HEK293T (cell line): ENCODE measurements around the gene GPR75.
"Not testable (repeated sequence)": the region's sequence is repeated elsewhere in the genome, so short reads cannot be mapped to it uniquely, and the experiment has no call there.

Experiments used
- CTCF ChIA-PET: fragments of 350-600 bp; formaldehyde crosslinking; extraction: SDS; loops from one replicate; lab custom pipeline; 2021; ENCODE audit warnings: antibody characterized with exemption, inconsistent platforms; lab: Yijun Ruan, JAX
- POLR2A ChIA-PET: fragments of 350-600 bp; formaldehyde crosslinking; extraction: SDS; loops from one replicate; lab custom pipeline; 2020; ENCODE audit warnings: antibody characterized with exemption, inconsistent platforms; lab: Yijun Ruan, JAX
- DNase-seq: peaks from one replicate; pipeline ENCODE4 v3.0.0; 2012; ENCODE audit warnings: mixed read lengths; ENCODE audit errors: extremely low spot score
- ARNT ChIP-seq: fragments of 450-650 bp; IDR thresholded peaks from 2 replicates; pipeline ENCODE4 v1.6.1; 2017; ENCODE audit warnings: mild to moderate bottlenecking
- BHLHE40 ChIP-seq: fragments of 450-650 bp; IDR thresholded peaks from 2 replicates; pipeline ENCODE4 v1.6.1; 2016; ENCODE audit warnings: mild to moderate bottlenecking, moderate library complexity, borderline replicate concordance
- CTBP1 ChIP-seq: fragments of 450-650 bp; IDR thresholded peaks from 2 replicates; pipeline ENCODE4 v1.6.1; 2016; ENCODE audit warnings: borderline replicate concordance
- ELF4 ChIP-seq: fragments of 450-650 bp; IDR thresholded peaks from 2 replicates; pipeline ENCODE4 v1.6.1; 2017; ENCODE audit warnings: antibody characterized with exemption
- FOXA1 ChIP-seq: fragments of 450-650 bp; IDR thresholded peaks from 2 replicates; pipeline ENCODE4 v1.6.1; 2016; ENCODE audit warnings: mild to moderate bottlenecking
- FOXK2 ChIP-seq: fragments of 450-650 bp; IDR thresholded peaks from 2 replicates; pipeline ENCODE4 v1.6.1; 2016; ENCODE audit warnings: mild to moderate bottlenecking
- FOXM1 ChIP-seq: fragments of 450-650 bp; IDR thresholded peaks from 2 replicates; pipeline ENCODE4 v1.6.1; 2017; ENCODE audit warnings: mild to moderate bottlenecking, borderline replicate concordance
- HDGF ChIP-seq: fragments of 450-650 bp; IDR thresholded peaks from 2 replicates; pipeline ENCODE4 v1.6.1; 2017; ENCODE audit warnings: antibody characterized with exemption, borderline replicate concordance
- L3MBTL2 ChIP-seq: fragments of 450-650 bp; conservative IDR thresholded peaks from 2 replicates; pipeline ENCODE4 v1.6.1; 2016; ENCODE audit warnings: mild to moderate bottlenecking
- LEF1 ChIP-seq: fragments of 450-650 bp; IDR thresholded peaks from 2 replicates; pipeline ENCODE4 v1.6.1; 2017; ENCODE audit warnings: mild to moderate bottlenecking, borderline replicate concordance
- NFRKB ChIP-seq: fragments of 450-650 bp; IDR thresholded peaks from 2 replicates; pipeline ENCODE4 v1.6.1; 2016; ENCODE audit warnings: mild to moderate bottlenecking, moderate library complexity
- PKNOX1 ChIP-seq: fragments of 450-650 bp; IDR thresholded peaks from 2 replicates; pipeline ENCODE4 v1.6.1; 2016
- SP1 ChIP-seq: fragments of 450-650 bp; IDR thresholded peaks from 2 replicates; pipeline ENCODE4 v1.6.1; 2017
- SUZ12 ChIP-seq: fragments of 450-650 bp; IDR thresholded peaks from 2 replicates; pipeline ENCODE4 v1.6.1; 2016; ENCODE audit warnings: mild to moderate bottlenecking
- TARDBP ChIP-seq: fragments of 450-650 bp; IDR thresholded peaks from 2 replicates; pipeline ENCODE4 v1.6.1; 2016
- ZNF384 ChIP-seq: fragments of 450-650 bp; IDR thresholded peaks from 2 replicates; pipeline ENCODE4 v1.6.1; 2016

The GPR75 gene

GRCh38 chr2:53856272-53856671 is 3.5 kb downstream of the GPR75 start:
- TF ChIP-seq TARDBP (no peak), FOXK2 (no peak), NFRKB (no peak), L3MBTL2 (no peak), HDGF (no peak), ZNF384 (no peak), ELF4 (no peak), PKNOX1 (no peak), LEF1 (no peak), FOXA1 (no peak), ARNT (no peak), FOXM1 (no peak), CTBP1 (no peak), SP1 (no peak), SUZ12 (no peak), BHLHE40 (no peak)
- ChIA-PET CTCF (no interaction called here), POLR2A (no interaction called here)
- no peak for DNase-seq

- TF ChIP-seq FOXA1 (no peak), HDGF (no peak), L3MBTL2 (no peak), NFRKB (no peak), FOXK2 (no peak), ZNF384 (no peak), PKNOX1 (no peak), TARDBP (no peak), ARNT (no peak), SP1 (no peak), LEF1 (no peak), FOXM1 (no peak), BHLHE40 (no peak), CTBP1 (no peak), SUZ12 (no peak), ELF4 (no peak)
- ChIA-PET POLR2A (no interaction called here), CTCF (no interaction called here)
- DNase-seq, result no peak
Observed at GRCh38 chr2:53854678-53855077, 5.1 kb downstream of the GPR75 start.

GRCh38 chr2:53852532-53852931 is 7.2 kb downstream of the GPR75 start:
- POLR2A ChIA-PET, result no interaction called here

GRCh38 chr2:53851052-53851757 is 8.6 kb downstream of the GPR75 start:
- CTCF ChIA-PET, DNase-seq: not testable (repeated sequence)
- POLR2A ChIA-PET, result interaction anchor here (1.0 kb wide), 1 partner anchor 21 kb away, joined by 3 read pairs; no protein-coding TSS in a partner anchor

More at GRCh38 chr2:53852532-53852931, 7.2 kb downstream of the GPR75 start:
- CTCF ChIA-PET, result no interaction called here
- DNase-seq, result no peak
- TF ChIP-seq FOXK2 (no peak), NFRKB (no peak), ZNF384 (no peak)

- DNase-seq, result no peak
- TF ChIP-seq TARDBP (no peak), ARNT (no peak), LEF1 (no peak), HDGF (no peak), FOXA1 (no peak), NFRKB (no peak), ZNF384 (no peak), BHLHE40 (no peak), FOXK2 (no peak), SP1 (no peak), PKNOX1 (no peak), CTBP1 (no peak)
- CTCF ChIA-PET, result no interaction called here
- POLR2A ChIA-PET, result no interaction called here
Observed at GRCh38 chr2:53848062-53848461, 11.7 kb downstream of the GPR75 start.

- POLR2A ChIA-PET, result no interaction called here
- DNase-seq, result no peak
- CTCF ChIA-PET, result no interaction called here
- no peak for TF ChIP-seq ELF4
- TF ChIP-seq FOXK2, result no peak
Observed at GRCh38 chr2:53843595-53843994, 16.2 kb downstream of the GPR75 start.

GRCh38 chr2:53842891-53843290 is 16.9 kb downstream of the GPR75 start:
- no peak for DNase-seq
- ChIA-PET POLR2A (no interaction called here), CTCF (no interaction called here)
- TF ChIP-seq SP1, result no peak
- TF ChIP-seq ARNT, result no peak
- TF ChIP-seq ZNF384, result no peak
- TF ChIP-seq FOXM1, result no peak
- TF ChIP-seq PKNOX1, result no peak
- no peak for TF ChIP-seq FOXK2
- TF ChIP-seq NFRKB, result no peak
- TF ChIP-seq ELF4, result no peak
- TF ChIP-seq SUZ12, result no peak
- TF ChIP-seq BHLHE40, result no peak
- no peak for TF ChIP-seq FOXA1

- DNase-seq, result not testable (repeated sequence)
Observed at GRCh38 chr2:53841651-53842050, 18.1 kb downstream of the GPR75 start.

More at GRCh38 chr2:53841651-53842050, 18.1 kb downstream of the GPR75 start:
- CTCF ChIA-PET, POLR2A ChIA-PET: not testable (repeated sequence)
